HepG2 (cell line): ENCODE measurements around the gene LRRC43. TPM values are rescaled to one million over a fixed set of nuclear protein-coding genes. Genes with fewer than 3 reads are reported as not detected.

ENCODE experiments used
- ATAC-seq: fragments of 200-7000 bp; cut with Tn5 transposase; 3 replicates; pipeline ENCODE4 v1.9.1; 2020; ENCODE audit warnings: mild to moderate bottlenecking, moderate library complexity
- BruUV-seq: library from RNA; stranded (reverse); fragments of 400-500 nt; replicated peaks from 2 replicates; lab custom pipeline; 2021; lab: Mats Ljungman, UMichigan
- CTCF ChIA-PET: fragments of 300-600 bp; formaldehyde crosslinking; extraction: SDS; loops from one replicate; lab custom pipeline; 2021; ENCODE audit warnings: low total read pairs, inconsistent platforms, low intra/inter-chr PET ratio; lab: Yijun Ruan, JAX
- POLR2A ChIA-PET: fragments of 350-600 bp; sonication (Branson Sonifier 250); formaldehyde crosslinking; loops from one replicate; lab custom pipeline; 2020; ENCODE audit warnings: antibody characterized with exemption, inconsistent platforms; lab: Yijun Ruan, JAX
- DNase-seq: peaks from one replicate; pipeline ENCODE4 v3.0.0-alpha.2; 2015; ENCODE audit warnings: low spot score
- FAIRE-seq: peaks from 3 replicates; lab custom pipeline; 2011; peaks lifted over from hg19 to GRCh38; lab: Jason Lieb, UNC
- H2AFZ ChIP-seq: one replicate; pipeline ENCODE4 v1.6.1; 2011; ENCODE audit warnings: low read length, inconsistent platforms
- H3K27ac ChIP-seq: fragments of 300-600 bp; 3 replicates; pipeline ENCODE4 v1.8.0; 2011; ENCODE audit warnings: mixed run types, mild to moderate bottlenecking, mixed read lengths, low read length, inconsistent platforms; ENCODE audit not compliant: insufficient read depth; ENCODE audit errors: extremely low read length
- H3K27me3 ChIP-seq, 2 experiments: fragments of 200-600 bp in 1 of 2; 2 replicates in 1 of 2; 3 replicates in 1 of 2; pipeline versions ENCODE4 v1.6.0 to v1.8.0; 2011; ENCODE audit warnings: low read length in 2 of 2, mild to moderate bottlenecking in 2 of 2, moderate library complexity in 2 of 2, inconsistent platforms in 1 of 2; ENCODE audit not compliant: insufficient read depth in 2 of 2, control insufficient read depth in 1 of 2
- H3K36me3 ChIP-seq, 2 experiments: fragments of 200-600 bp in 1 of 2; replicated peaks in 1 of 2; 2 replicates in 1 of 2; 3 replicates in 1 of 2; pipeline versions ENCODE4 v1.5.1 to v1.8.0; 2011; ENCODE audit warnings: low read length in 2 of 2, inconsistent platforms in 1 of 2; ENCODE audit not compliant: insufficient read depth in 2 of 2, control insufficient read depth in 1 of 2
- H3K4me1 ChIP-seq: 2 replicates; pipeline ENCODE4 v1.5.1; 2012; ENCODE audit warnings: low read length, inconsistent platforms; ENCODE audit not compliant: insufficient read depth
- H3K4me2 ChIP-seq: 2 replicates; pipeline ENCODE4 v1.6.0; 2011; ENCODE audit warnings: low read depth, low read length, inconsistent platforms
- H3K4me3 ChIP-seq, 3 experiments: fragments of 200-600 bp in 1 of 3; sonication (generic), shearing (Covaris generic) in 1 of 3; replicated peaks in 1 of 3; 2 replicates each; pipeline ENCODE4 v1.5.1; 2011 to 2016; ENCODE audit warnings: low read length in 3 of 3, inconsistent platforms in 2 of 3, low read depth in 2 of 3, mild to moderate bottlenecking in 2 of 3, control low read depth in 1 of 3, mixed read lengths in 1 of 3; ENCODE audit not compliant: insufficient read depth in 1 of 3
- H3K79me2 ChIP-seq: one replicate; pipeline ENCODE4 v1.6.1; 2011; ENCODE audit warnings: low read length, inconsistent platforms; ENCODE audit not compliant: insufficient read depth
- H3K9ac ChIP-seq: 2 replicates; pipeline ENCODE4 v1.6.0; 2011; ENCODE audit warnings: mild to moderate bottlenecking, low read depth, low read length, inconsistent platforms; ENCODE audit not compliant: insufficient read depth
- H3K9me3 ChIP-seq: 2 replicates; pipeline ENCODE4 v1.5.1; 2012; ENCODE audit warnings: mild to moderate bottlenecking, low read length
- H4K20me1 ChIP-seq: 2 replicates; pipeline ENCODE4 v1.6.0; 2011; ENCODE audit warnings: inconsistent platforms, mild to moderate bottlenecking, low read length, moderate library complexity; ENCODE audit not compliant: insufficient read depth
- GATAD2A ChIP-seq: IDR thresholded peaks from 2 replicates; pipeline ENCODE4 v1.6.1; 2016
- HNRNPUL1 ChIP-seq: fragments of 200-400 bp; formaldehyde crosslinking; IDR thresholded peaks from 2 replicates; pipeline ENCODE4 v1.6.1; 2017; ENCODE audit warnings: low read depth, mild to moderate bottlenecking, low read length, moderate library complexity
- MATR3 ChIP-seq: sonication (generic); formaldehyde crosslinking; IDR thresholded peaks from 2 replicates; pipeline ENCODE4 v1.4.0; 2020; ENCODE audit warnings: missing genetic modification reagents
- NR2C2 ChIP-seq: sonication (generic); formaldehyde crosslinking; IDR thresholded peaks from 2 replicates; pipeline ENCODE4 v1.4.0; 2020; ENCODE audit warnings: missing genetic modification reagents, mild to moderate bottlenecking, moderate library complexity, borderline replicate concordance
- SP2 ChIP-seq: sonication (generic); formaldehyde crosslinking; IDR thresholded peaks from 2 replicates; pipeline ENCODE4 v1.5.1; 2020; ENCODE audit warnings: mild to moderate bottlenecking, missing genetic modification reagents
- SUZ12 ChIP-seq: fragments of 150-350 bp; IDR thresholded peaks from 2 replicates; pipeline ENCODE4 v1.6.1; 2014; ENCODE audit warnings: low read depth, low read length
- TBL1XR1 ChIP-seq: fragments of 150-350 bp; IDR thresholded peaks from 2 replicates; pipeline ENCODE4 v1.6.1; 2014; ENCODE audit warnings: borderline replicate concordance, low read length; ENCODE audit not compliant: partially characterized antibody
- ZNF10 ChIP-seq: sonication (generic); formaldehyde crosslinking; IDR thresholded peaks from 2 replicates; pipeline ENCODE4 v1.4.0; 2020; ENCODE audit warnings: mild to moderate bottlenecking, low read depth, missing genetic modification reagents, borderline replicate concordance
- ZNF570 ChIP-seq: sonication (generic); formaldehyde crosslinking; IDR thresholded peaks from 2 replicates; pipeline ENCODE4 v1.4.0; 2020; ENCODE audit warnings: mild to moderate bottlenecking, missing genetic modification reagents, borderline replicate concordance
- WGBS: methylation state at CpG from one replicate; pipeline ENCODE4 v1.1.6; 2017; ENCODE audit warnings: low lambda C conversion rate; 5-methylcytosine and 5-hydroxymethylcytosine counted together
- in situ Hi-C: cut with HindIII; loops from 2 replicates; pipeline ENCODE4 v1.10.0; 2017; ENCODE audit warnings: low pct_unique_long_range_greater_than_20kb; ENCODE audit not compliant: extremely low pct_ligation_motif_present
- intact Hi-C: fragments of 100-400 bp; cut with micrococcal nuclease; formaldehyde crosslinking; loops from one replicate; pipeline ENCODE4 v1.10.0; 2022; ENCODE audit not compliant: unreplicated experiment
- polyA plus RNA-seq, 8 experiments: library from polyadenylated mRNA; depleted of rRNA in 3 of 8; stranded (reverse) in 7 of 8; unstranded in 1 of 8; fragments of >200 nt; fragmentation: Illumina TruSeq in 4 of 8; extraction: Trizol in 4 of 8; gene quantifications; 2 replicates each; pipeline versions ENCODE4 v1.2.1 to v1.2.3, GENCODE V29; 2011 to 2016; ENCODE audit warnings: low read depth in 4 of 8, missing spikeins in 1 of 8, mixed read lengths in 1 of 8; ENCODE audit not compliant: insufficient read depth in 1 of 8
- total RNA-seq, 5 experiments: library from RNA; depleted of rRNA; stranded (reverse); fragments of >200 nt; fragmentation: Illumina TruSeq; extraction: Trizol; gene quantifications; 2 replicates each; pipeline ENCODE4 v1.2.3, GENCODE V29; 2016; ENCODE audit warnings: low read depth in 1 of 5
- TF ChIP-seq, protein P1 (sequence below): sonication (generic); formaldehyde crosslinking; IDR thresholded peaks from 2 replicates; pipeline ENCODE4 v1.5.1; 2020; ENCODE audit warnings: mild to moderate bottlenecking, missing genetic modification reagents, moderate library complexity

LRRC43 gene
- total and polyA plus RNA-seq, 2 of the 13 experiments (the other 11 are each of a cell fraction or from before 2014, with no cell fraction given), result not detected

DNA sequence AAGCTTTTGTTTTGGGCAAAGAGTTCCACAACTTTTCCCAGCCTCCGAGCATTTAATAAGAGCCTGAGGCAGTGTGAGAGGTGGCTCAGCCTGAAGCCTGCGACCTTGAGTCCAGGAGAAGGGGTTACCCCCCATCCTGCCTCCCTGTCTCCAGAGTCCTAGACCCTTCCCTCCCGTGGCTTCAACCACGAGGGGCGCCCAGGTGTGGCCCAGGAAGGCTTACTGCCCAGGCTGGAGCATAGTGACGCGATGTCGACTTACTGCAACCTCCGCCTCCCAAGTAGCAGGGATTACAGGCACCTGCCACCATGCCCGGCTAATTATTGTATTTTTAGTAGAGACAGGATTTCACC, 641 bp downstream of the LRRC43 start:
- intact Hi-C loops (no loop called here), in situ Hi-C loops (loop anchor here (10.0 kb wide), 1 partner anchor 129 kb away; no protein-coding TSS in a partner anchor)
- Histone ChIP-seq H3K27me3 (peaks cover 0 to 22% of the 10 kb centered on the region in 2 experiments; a peak in 2 of 5 replicates), H3K4me2 (peak overlapping the region; percentile 47; the same call in 1 of the 2 replicates), H2AFZ (no peak overlapping the region), H3K9me3 (no peaks in the 10 kb centered on the region), H3K4me1 (peaks cover 20% of the 10 kb centered on the region), H3K4me3 (peak overlapping the region in 2 of 3 experiments; percentile 46 to 55; a peak in 2 of 6 replicates), H3K9ac (no peak overlapping the region), H3K36me3 (no peaks in the 10 kb centered on the region), H3K79me2 (no peaks in the 10 kb centered on the region), H3K27ac (no peak overlapping the region), H4K20me1 (no peaks in the 10 kb centered on the region)
- ChIA-PET POLR2A (no interaction called here), CTCF (no interaction called here)
- no peak for DNase-seq
- 54% methylated on average over 9 of the region's 10 CpGs for WGBS
- FAIRE-seq, result no peak
- BruUV-seq, result no TSS peak
- no peak for ATAC-seq
- TF ChIP-seq ZNF570 (CRISPR knock-in tag) (no peak), NR2C2 (CRISPR knock-in tag) (no peak), TBL1XR1 (no peak), SP2 (CRISPR knock-in tag) (no peak), GATAD2A (CRISPR knock-in tag) (no peak), SUZ12 (no peak), ZNF10 (CRISPR knock-in tag) (no peak), MATR3 (no peak)

DNA sequence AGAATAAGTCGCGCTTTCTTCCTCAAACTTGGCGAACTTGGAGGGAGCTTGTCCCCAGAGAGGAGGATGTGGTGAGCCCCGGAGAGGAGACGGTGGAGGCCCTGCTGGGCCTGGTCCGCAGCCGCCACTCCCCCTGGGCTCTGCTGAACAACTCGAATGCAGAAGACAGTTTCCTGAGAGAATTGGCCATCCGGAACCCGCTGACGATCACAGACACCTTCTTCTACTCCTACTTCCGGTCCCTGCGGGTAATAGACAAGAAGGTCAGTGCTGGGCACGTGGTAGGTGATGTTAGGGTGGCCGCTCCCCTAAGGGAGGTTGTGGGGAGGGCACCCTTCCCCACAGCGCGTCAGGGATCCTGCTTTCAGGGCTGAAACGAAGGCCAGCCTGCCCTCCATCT, 1.6 kb downstream of the LRRC43 start:
- CTCF ChIA-PET, result no interaction called here
- intact Hi-C loops, result no loop called here
- TF ChIP-seq, protein P1, sequence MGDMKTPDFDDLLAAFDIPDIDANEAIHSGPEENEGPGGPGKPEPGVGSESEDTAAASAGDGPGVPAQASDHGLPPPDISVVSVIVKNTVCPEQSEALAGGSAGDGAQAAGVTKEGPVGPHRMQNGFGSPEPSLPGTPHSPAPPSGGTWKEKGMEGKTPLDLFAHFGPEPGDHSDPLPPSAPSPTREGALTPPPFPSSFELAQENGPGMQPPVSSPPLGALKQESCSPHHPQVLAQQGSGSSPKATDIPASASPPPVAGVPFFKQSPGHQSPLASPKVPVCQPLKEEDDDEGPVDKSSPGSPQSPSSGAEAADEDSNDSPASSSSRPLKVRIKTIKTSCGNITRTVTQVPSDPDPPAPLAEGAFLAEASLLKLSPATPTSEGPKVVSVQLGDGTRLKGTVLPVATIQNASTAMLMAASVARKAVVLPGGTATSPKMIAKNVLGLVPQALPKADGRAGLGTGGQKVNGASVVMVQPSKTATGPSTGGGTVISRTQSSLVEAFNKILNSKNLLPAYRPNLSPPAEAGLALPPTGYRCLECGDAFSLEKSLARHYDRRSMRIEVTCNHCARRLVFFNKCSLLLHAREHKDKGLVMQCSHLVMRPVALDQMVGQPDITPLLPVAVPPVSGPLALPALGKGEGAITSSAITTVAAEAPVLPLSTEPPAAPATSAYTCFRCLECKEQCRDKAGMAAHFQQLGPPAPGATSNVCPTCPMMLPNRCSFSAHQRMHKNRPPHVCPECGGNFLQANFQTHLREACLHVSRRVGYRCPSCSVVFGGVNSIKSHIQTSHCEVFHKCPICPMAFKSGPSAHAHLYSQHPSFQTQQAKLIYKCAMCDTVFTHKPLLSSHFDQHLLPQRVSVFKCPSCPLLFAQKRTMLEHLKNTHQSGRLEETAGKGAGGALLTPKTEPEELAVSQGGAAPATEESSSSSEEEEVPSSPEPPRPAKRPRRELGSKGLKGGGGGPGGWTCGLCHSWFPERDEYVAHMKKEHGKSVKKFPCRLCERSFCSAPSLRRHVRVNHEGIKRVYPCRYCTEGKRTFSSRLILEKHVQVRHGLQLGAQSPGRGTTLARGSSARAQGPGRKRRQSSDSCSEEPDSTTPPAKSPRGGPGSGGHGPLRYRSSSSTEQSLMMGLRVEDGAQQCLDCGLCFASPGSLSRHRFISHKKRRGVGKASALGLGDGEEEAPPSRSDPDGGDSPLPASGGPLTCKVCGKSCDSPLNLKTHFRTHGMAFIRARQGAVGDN, result peak; percentile 16; the same call in 1 of the 2 replicates
- TF ChIP-seq HNRNPUL1, result no peak

More for the DNA sequence above, 1.6 kb downstream of the LRRC43 start:
- Histone ChIP-seq H3K4me1 (peaks cover 20% of the 10 kb centered on the region), H4K20me1 (no peaks in the 10 kb centered on the region), H3K9ac (no peak overlapping the region), H3K79me2 (no peaks in the 10 kb centered on the region), H3K27me3 (peaks cover 3 to 29% of the 10 kb centered on the region in 2 experiments; a peak in 3 of 5 replicates), H3K4me3 (no peak overlapping the region), H2AFZ (no peak overlapping the region), H3K27ac (no peak overlapping the region), H3K4me2 (peak overlapping the region; percentile 55; the same call in 1 of the 2 replicates), H3K36me3 (no peaks in the 10 kb centered on the region), H3K9me3 (no peaks in the 10 kb centered on the region)
- POLR2A ChIA-PET, result no interaction called here
- BruUV-seq, result no TSS peak
- 70% methylated on average over 17 of the region's 18 CpGs for WGBS
- in situ Hi-C loops, result loop anchor here (10.0 kb wide), 1 partner anchor 130 kb away; no protein-coding TSS in a partner anchor
- FAIRE-seq (no peak), ATAC-seq (no peak), DNase-seq (no peak)
